ENCODE measurements around the gene TMEM145.

GRCh38 chr19:42326969-42327368 is 13.9 kb downstream of the TMEM145 start:
- TF ChIP-seq, protein P1, sequence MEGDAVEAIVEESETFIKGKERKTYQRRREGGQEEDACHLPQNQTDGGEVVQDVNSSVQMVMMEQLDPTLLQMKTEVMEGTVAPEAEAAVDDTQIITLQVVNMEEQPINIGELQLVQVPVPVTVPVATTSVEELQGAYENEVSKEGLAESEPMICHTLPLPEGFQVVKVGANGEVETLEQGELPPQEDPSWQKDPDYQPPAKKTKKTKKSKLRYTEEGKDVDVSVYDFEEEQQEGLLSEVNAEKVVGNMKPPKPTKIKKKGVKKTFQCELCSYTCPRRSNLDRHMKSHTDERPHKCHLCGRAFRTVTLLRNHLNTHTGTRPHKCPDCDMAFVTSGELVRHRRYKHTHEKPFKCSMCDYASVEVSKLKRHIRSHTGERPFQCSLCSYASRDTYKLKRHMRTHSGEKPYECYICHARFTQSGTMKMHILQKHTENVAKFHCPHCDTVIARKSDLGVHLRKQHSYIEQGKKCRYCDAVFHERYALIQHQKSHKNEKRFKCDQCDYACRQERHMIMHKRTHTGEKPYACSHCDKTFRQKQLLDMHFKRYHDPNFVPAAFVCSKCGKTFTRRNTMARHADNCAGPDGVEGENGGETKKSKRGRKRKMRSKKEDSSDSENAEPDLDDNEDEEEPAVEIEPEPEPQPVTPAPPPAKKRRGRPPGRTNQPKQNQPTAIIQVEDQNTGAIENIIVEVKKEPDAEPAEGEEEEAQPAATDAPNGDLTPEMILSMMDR (IDR thresholded peaks at IDR 0.05; ENCODE audit: insufficient read depth, low read length, poor library complexity, severe bottlenecking), result no peak
- TF ChIP-seq EZH2phosphoT487 (conservative IDR thresholded peaks at IDR 0.05; ENCODE audit: low read length), result no peak

All from SU-DHL-6 (cell line).